C4-2B (cell line): ENCODE results near the gene LYRM4.

Experiments used
- H3K27ac ChIP-seq: fragments of 450-650 bp; 2 replicates; pipeline ENCODE4 v1.5.1; 2017
- ZFX ChIP-seq: fragments of 450-650 bp; IDR thresholded peaks from 2 replicates; pipeline ENCODE4 v1.6.1; 2017
- TF ChIP-seq, protein P1 (sequence below): fragments of 450-650 bp; conservative IDR thresholded peaks from 2 replicates; pipeline ENCODE4 v1.5.1; 2017; ENCODE audit warnings: mild to moderate bottlenecking

Gene LYRM4

GRCh38 chr6:5150551-5151075, 110.1 kb downstream of the LYRM4 start:
- H3K27ac ChIP-seq = no peak overlapping the region

DNA sequence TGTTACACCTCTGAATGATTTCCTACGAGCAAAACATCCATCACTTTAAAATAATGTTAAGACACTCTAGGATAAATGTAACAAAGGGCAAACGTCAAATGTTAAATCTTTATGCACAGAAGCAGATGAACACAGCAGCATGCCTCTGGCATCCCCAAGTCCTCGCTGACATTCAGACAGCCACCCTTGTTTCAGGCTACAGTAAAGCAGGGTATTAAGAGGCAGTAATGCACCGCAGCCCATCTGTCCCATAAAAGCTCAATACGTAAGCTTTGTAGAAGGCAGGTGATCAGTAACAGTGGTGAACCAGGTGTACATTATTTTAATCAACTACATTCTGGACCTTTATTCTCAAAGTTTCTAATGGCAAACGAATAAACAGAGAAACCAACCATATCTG, 110.9 kb downstream of the LYRM4 start:
- H3K27ac ChIP-seq = no peak overlapping the region
- TF ChIP-seq ZFX = no peak
- TF ChIP-seq, protein P1, sequence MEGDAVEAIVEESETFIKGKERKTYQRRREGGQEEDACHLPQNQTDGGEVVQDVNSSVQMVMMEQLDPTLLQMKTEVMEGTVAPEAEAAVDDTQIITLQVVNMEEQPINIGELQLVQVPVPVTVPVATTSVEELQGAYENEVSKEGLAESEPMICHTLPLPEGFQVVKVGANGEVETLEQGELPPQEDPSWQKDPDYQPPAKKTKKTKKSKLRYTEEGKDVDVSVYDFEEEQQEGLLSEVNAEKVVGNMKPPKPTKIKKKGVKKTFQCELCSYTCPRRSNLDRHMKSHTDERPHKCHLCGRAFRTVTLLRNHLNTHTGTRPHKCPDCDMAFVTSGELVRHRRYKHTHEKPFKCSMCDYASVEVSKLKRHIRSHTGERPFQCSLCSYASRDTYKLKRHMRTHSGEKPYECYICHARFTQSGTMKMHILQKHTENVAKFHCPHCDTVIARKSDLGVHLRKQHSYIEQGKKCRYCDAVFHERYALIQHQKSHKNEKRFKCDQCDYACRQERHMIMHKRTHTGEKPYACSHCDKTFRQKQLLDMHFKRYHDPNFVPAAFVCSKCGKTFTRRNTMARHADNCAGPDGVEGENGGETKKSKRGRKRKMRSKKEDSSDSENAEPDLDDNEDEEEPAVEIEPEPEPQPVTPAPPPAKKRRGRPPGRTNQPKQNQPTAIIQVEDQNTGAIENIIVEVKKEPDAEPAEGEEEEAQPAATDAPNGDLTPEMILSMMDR = no peak

More at GRCh38 chr6:5150551-5151075, 110.1 kb downstream of the LYRM4 start:
- TF ChIP-seq, protein P1 = no peak
- TF ChIP-seq ZFX = no peak

GRCh38 chr6:5149159-5149704, 111.5 kb downstream of the LYRM4 start:
- TF ChIP-seq, protein P1 = no peak
- TF ChIP-seq ZFX = no peak
- H3K27ac ChIP-seq = no peak overlapping the region

DNA sequence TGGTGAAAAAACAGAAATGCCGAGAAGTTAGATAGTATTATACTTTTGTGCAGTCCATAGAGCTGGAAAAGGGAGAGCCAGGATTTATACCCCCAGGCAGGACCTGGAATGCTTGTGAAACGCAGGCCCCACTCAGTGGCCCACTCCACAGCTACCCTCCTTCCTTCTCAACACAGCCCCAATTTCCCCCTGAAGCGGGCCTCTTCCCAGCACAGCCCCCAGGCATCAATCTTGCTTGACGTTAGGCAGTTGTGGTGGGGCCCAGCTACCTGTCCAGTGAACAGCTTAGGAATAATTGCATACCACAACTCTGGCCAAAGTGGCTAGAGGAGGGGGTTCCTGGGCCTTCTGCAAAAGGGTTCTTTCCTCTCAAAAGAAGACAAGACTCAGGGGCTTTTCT, 114.4 kb downstream of the LYRM4 start:
- no peak overlapping the region for H3K27ac ChIP-seq
- no peak for TF ChIP-seq ZFX
- TF ChIP-seq, protein P1 = no peak

DNA sequence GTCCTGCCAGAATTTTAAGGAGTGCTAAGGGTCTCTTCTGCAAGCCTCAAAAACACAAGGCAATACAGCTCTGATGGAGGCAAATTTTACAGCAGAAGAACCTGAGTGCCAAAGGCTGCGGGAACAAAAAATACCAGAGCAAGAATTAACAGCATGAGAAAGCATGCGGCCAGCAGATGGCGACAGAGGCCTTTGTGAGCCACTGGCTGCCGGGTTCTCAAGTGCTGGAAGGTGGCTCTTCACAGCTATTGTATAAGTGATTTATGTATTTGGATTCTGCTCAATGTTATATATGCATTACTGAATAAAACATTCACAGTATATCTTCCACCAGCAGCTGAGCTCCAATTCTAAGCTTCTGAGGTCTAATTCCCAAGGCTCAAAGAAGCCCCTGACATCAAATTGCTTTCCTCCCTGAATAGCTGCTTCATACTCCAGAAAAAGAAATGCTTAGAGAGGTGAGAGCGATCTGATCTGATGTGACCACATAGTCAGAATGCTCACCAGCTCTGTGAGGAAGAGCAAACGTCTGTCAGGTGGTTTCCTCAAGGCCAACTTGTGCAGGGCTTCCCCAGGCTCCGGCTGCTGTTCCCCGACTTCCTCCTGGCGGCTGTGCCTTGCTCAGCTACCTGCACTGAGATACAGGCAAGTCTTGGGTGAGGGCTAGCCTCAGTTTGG, 117.0 kb downstream of the LYRM4 start:
- no peak overlapping the region for H3K27ac ChIP-seq
- TF ChIP-seq, protein P1 = peak; percentile 94
- no peak for TF ChIP-seq ZFX

- no peak overlapping the region for H3K27ac ChIP-seq
- TF ChIP-seq, protein P1 = no peak
- no peak for TF ChIP-seq ZFX
These were observed 117.8 kb downstream of the LYRM4 start for GRCh38 chr6:5142915-5143314.

DNA sequence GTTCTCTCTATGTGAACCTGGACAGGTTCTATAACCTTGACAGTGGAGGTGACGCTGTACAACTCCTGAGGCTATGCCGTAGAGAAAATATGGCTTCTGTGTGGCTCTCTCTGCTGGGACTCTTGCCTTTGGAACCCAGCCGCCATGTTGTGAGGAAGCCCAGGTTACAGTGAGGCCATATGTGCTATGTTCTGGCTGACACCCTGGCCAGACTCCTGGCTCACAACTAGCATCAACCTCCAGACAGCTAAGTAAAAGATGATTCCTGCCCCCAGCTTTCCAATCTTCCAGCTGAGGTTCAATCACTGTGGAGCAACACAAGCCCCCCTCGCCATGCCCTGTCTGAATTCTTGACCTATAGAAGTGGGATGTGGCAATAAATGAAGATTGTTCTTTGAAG, 118.6 kb downstream of the LYRM4 start:
- H3K27ac ChIP-seq = no peak overlapping the region
- TF ChIP-seq, protein P1 = no peak
- TF ChIP-seq ZFX = no peak
